A549 treated with GW870086 at 1 μM for 4 hours (cell line): ENCODE results near the gene RAPGEF5. TPM values are rescaled to one million over a fixed set of nuclear protein-coding genes. Genes with fewer than 3 reads are reported as not detected.

Source experiments
- total RNA-seq: library from RNA; stranded (reverse); fragments of 200-300 nt; extraction: Qiagen RNA extraction; gene quantifications from 5 replicates; pipeline ENCODE4 v1.2.3, GENCODE V29; 2022; ENCODE audit warnings: low read depth

Gene RAPGEF5
- total RNA-seq: 0.09 to 0.23 TPM (median 0.10 TPM) in 5 replicates

DNA sequence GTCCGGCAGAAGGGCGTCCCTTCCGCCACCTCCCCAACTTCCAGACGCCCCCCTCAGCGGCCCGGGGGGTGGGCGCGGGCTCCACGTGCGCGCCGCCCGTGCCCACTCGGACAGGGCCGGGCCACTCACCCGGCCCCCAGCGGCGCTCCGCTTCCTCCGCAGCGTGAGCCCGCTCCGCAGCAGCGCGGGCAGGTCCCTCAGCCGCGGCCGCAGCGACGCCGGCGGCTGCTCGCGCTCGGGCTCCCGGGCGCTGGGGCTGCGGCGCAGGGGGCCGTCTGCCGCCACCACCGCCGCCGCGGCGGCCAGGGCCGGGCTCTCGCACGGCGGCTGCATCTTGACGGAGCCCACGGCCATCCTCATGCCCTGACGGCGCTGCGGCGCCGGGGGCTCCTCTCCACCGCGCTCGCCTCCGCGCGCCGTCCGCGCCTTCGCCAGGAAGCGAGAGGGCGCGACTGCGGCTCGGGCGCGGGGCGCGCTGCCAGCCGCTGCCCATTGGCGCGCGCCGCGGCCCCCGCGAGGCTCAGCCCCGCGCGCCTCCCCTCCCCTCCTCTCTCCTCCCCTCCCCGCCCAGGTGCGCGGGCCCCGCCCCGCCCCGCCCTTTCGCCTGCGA is at the start of gene RAPGEF5:
Gene RAPGEF5 (minus strand): TSS at position 454 of the 610 bp plus-strand sequence. CDS start 94 bp downstream, at position 360.

Other genes starting within 250 kb of the RAPGEF5 start
- gene STEAP1B, start 143.0 kb upstream of the RAPGEF5 start, total RNA-seq: 0.22 to 0.23 TPM (median 0.23 TPM) in 3 of 5 replicates, not detected in the others